Prostate gland (tissue), 2 donors: ENCODE measurements around the gene SNX19.

Experiments used
- POLR2A ChIP-seq: fragments of 450-650 bp; IDR thresholded peaks from one replicate; pipeline ENCODE4 v1.6.1; 2016; ENCODE audit warnings: antibody characterized with exemption, mild to moderate bottlenecking
- TF ChIP-seq, protein P1 (sequence below), 4 experiments: fragments of 200-600 bp in 2 of 4; fragments of 450-650 bp in 2 of 4; sonication (generic) in 2 of 4; IDR thresholded peaks; 1 replicate in 3 of 4; 2 replicates in 1 of 4; pipeline ENCODE4 v1.5.1; 2016 to 2019; ENCODE audit warnings: antibody characterized with exemption in 4 of 4, mild to moderate bottlenecking in 2 of 4, moderate library complexity in 2 of 4

GRCh38 chr11:130907229-130907628 lies 9.1 kb downstream of the SNX19 start:
- TF ChIP-seq, protein P1, sequence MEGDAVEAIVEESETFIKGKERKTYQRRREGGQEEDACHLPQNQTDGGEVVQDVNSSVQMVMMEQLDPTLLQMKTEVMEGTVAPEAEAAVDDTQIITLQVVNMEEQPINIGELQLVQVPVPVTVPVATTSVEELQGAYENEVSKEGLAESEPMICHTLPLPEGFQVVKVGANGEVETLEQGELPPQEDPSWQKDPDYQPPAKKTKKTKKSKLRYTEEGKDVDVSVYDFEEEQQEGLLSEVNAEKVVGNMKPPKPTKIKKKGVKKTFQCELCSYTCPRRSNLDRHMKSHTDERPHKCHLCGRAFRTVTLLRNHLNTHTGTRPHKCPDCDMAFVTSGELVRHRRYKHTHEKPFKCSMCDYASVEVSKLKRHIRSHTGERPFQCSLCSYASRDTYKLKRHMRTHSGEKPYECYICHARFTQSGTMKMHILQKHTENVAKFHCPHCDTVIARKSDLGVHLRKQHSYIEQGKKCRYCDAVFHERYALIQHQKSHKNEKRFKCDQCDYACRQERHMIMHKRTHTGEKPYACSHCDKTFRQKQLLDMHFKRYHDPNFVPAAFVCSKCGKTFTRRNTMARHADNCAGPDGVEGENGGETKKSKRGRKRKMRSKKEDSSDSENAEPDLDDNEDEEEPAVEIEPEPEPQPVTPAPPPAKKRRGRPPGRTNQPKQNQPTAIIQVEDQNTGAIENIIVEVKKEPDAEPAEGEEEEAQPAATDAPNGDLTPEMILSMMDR (IDR thresholded peaks at IDR 0.05), result no peak
- no peak for TF ChIP-seq POLR2A
